ENCODE measurements around the gene CUEDC1. TPM values are rescaled to one million over a fixed set of nuclear protein-coding genes. Genes with fewer than 3 reads are reported as not detected.

Gene CUEDC1
- total RNA-seq, 1 donor from 2014 or later = not detected

GRCh38 chr17:57948555-57949420 lies 6.4 kb downstream of the CUEDC1 start:
- no peaks in the 10 kb centered on the region for H3K36me3 Mint-ChIP-seq (ENCODE audit: low read depth)
- H3K9me3 Mint-ChIP-seq = no peaks in the 10 kb centered on the region
- intact Hi-C loops (cut with micrococcal nuclease) = loop anchor here (2.0 kb wide), 1 partner anchor 36 kb away; no protein-coding TSS in a partner anchor
- H3K4me1 Mint-ChIP-seq (ENCODE audit: low read depth) = peaks cover 44% of the 10 kb centered on the region
- no peak for DNase-seq (ENCODE audit: low spot score)
- no peak overlapping the region for H3K4me3 Mint-ChIP-seq
- no peak overlapping the region for H3K27ac Mint-ChIP-seq
- H3K27me3 Mint-ChIP-seq (ENCODE audit: insufficient read depth) = peaks cover 58% of the 10 kb centered on the region

- peaks cover 44% of the 10 kb centered on the region for H3K4me1 Mint-ChIP-seq (ENCODE audit: low read depth)
- DNase-seq (ENCODE audit: low spot score) = no peak
- H3K36me3 Mint-ChIP-seq (ENCODE audit: low read depth) = no peaks in the 10 kb centered on the region
- H3K4me3 Mint-ChIP-seq = no peak overlapping the region
- no peak overlapping the region for H3K27ac Mint-ChIP-seq
- peaks cover 54% of the 10 kb centered on the region for H3K27me3 Mint-ChIP-seq (ENCODE audit: insufficient read depth)
- H3K9me3 Mint-ChIP-seq = no peaks in the 10 kb centered on the region
- intact Hi-C loops (cut with micrococcal nuclease) = loop anchor here (2.0 kb wide), 1 partner anchor 37 kb away; no protein-coding TSS in a partner anchor
Observed at GRCh38 chr17:57948169-57948554, 7.0 kb downstream of the CUEDC1 start.

GRCh38 chr17:57947369-57947768 lies 7.8 kb downstream of the CUEDC1 start:
- H3K9me3 Mint-ChIP-seq = no peaks in the 10 kb centered on the region
- peaks cover 48% of the 10 kb centered on the region for H3K27me3 Mint-ChIP-seq (ENCODE audit: insufficient read depth)
- peaks cover 44% of the 10 kb centered on the region for H3K4me1 Mint-ChIP-seq (ENCODE audit: low read depth)
- no peak overlapping the region for H3K27ac Mint-ChIP-seq
- DNase-seq (ENCODE audit: low spot score) = no peak
- intact Hi-C loops (cut with micrococcal nuclease) = no loop called here
- no peaks in the 10 kb centered on the region for H3K36me3 Mint-ChIP-seq (ENCODE audit: low read depth)
- H3K4me3 Mint-ChIP-seq = peak overlapping the region; percentile 28

- H3K36me3 Mint-ChIP-seq (ENCODE audit: low read depth) = no peaks in the 10 kb centered on the region
- peaks cover 44% of the 10 kb centered on the region for H3K4me1 Mint-ChIP-seq (ENCODE audit: low read depth)
- H3K9me3 Mint-ChIP-seq = no peaks in the 10 kb centered on the region
- intact Hi-C loops (cut with micrococcal nuclease) = no loop called here
- peak; percentile 20 for DNase-seq (ENCODE audit: low spot score)
- H3K27ac Mint-ChIP-seq = no peak overlapping the region
- peaks cover 48% of the 10 kb centered on the region for H3K27me3 Mint-ChIP-seq (ENCODE audit: insufficient read depth)
- H3K4me3 Mint-ChIP-seq = peak overlapping the region; percentile 28
Observed at GRCh38 chr17:57946798-57947358, 8.3 kb downstream of the CUEDC1 start.

- Mint-ChIP-seq H3K27me3 (ENCODE audit: insufficient read depth) (peaks cover 49% of the 10 kb centered on the region), H3K4me1 (ENCODE audit: low read depth) (peaks cover 47% of the 10 kb centered on the region), H3K27ac (no peak overlapping the region), H3K36me3 (ENCODE audit: low read depth) (no peaks in the 10 kb centered on the region), H3K9me3 (no peaks in the 10 kb centered on the region), H3K4me3 (peak overlapping the region; percentile 28)
- intact Hi-C loops (cut with micrococcal nuclease) = no loop called here
- DNase-seq (ENCODE audit: low spot score) = no peak
Observed at GRCh38 chr17:57945996-57946797, 9.0 kb downstream of the CUEDC1 start.

DNA sequence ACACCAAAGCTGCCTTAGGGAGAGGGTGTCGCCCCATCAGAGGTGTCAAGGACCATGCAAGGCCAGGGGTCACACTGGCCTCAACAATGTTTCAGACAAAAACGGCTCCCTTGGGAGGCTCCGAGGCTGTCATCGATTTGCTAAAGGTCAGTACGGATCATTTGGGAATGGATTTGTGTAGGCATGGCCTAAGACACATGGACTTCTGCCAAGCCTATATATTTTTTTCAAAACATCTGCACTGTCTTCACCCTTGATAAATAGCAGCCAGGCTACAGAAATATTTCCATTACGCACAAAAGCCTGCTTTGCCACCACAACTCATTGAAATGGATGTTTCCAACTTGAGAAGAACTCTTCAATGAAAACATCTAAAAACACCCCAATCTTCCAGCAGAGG lies 10.3 kb downstream of the CUEDC1 start:
- Mint-ChIP-seq H3K27me3 (ENCODE audit: insufficient read depth) (peaks cover 55% of the 10 kb centered on the region), H3K36me3 (ENCODE audit: low read depth) (no peaks in the 10 kb centered on the region), H3K9me3 (no peaks in the 10 kb centered on the region), H3K27ac (no peak overlapping the region), H3K4me1 (ENCODE audit: low read depth) (peaks cover 51% of the 10 kb centered on the region), H3K4me3 (no peak overlapping the region)
- DNase-seq (ENCODE audit: low spot score) = no peak
- intact Hi-C loops (cut with micrococcal nuclease) = no loop called here

GRCh38 chr17:57943645-57944044 lies 11.6 kb downstream of the CUEDC1 start:
- Mint-ChIP-seq H3K27me3 (ENCODE audit: insufficient read depth) (peaks cover 52% of the 10 kb centered on the region), H3K4me3 (no peak overlapping the region), H3K4me1 (ENCODE audit: low read depth) (peaks cover 46% of the 10 kb centered on the region), H3K9me3 (no peaks in the 10 kb centered on the region), H3K27ac (no peak overlapping the region), H3K36me3 (ENCODE audit: low read depth) (no peaks in the 10 kb centered on the region)
- intact Hi-C loops (cut with micrococcal nuclease) = no loop called here
- no peak for DNase-seq (ENCODE audit: low spot score)

- peaks cover 47% of the 10 kb centered on the region for H3K27me3 Mint-ChIP-seq (ENCODE audit: insufficient read depth)
- peaks cover 41% of the 10 kb centered on the region for H3K4me1 Mint-ChIP-seq (ENCODE audit: low read depth)
- intact Hi-C loops (cut with micrococcal nuclease) = no loop called here
- H3K4me3 Mint-ChIP-seq = no peak overlapping the region
- H3K36me3 Mint-ChIP-seq (ENCODE audit: low read depth) = no peaks in the 10 kb centered on the region
- DNase-seq (ENCODE audit: low spot score) = no peak
- no peak overlapping the region for H3K27ac Mint-ChIP-seq
- no peaks in the 10 kb centered on the region for H3K9me3 Mint-ChIP-seq
Observed at GRCh38 chr17:57943140-57943539, 12.1 kb downstream of the CUEDC1 start.

GRCh38 chr17:57941384-57942370 lies 13.5 kb downstream of the CUEDC1 start:
- Mint-ChIP-seq H3K36me3 (ENCODE audit: low read depth) (no peaks in the 10 kb centered on the region), H3K27ac (no peak overlapping the region), H3K27me3 (ENCODE audit: insufficient read depth) (peaks cover 38% of the 10 kb centered on the region), H3K9me3 (no peaks in the 10 kb centered on the region), H3K4me3 (no peak overlapping the region), H3K4me1 (ENCODE audit: low read depth) (peaks cover 31% of the 10 kb centered on the region)
- intact Hi-C loops (cut with micrococcal nuclease) = no loop called here
- DNase-seq (ENCODE audit: low spot score) = no peak

- no peak for DNase-seq (ENCODE audit: low spot score)
- H3K9me3 Mint-ChIP-seq = no peaks in the 10 kb centered on the region
- H3K36me3 Mint-ChIP-seq (ENCODE audit: low read depth) = no peaks in the 10 kb centered on the region
- intact Hi-C loops (cut with micrococcal nuclease) = no loop called here
- H3K27ac Mint-ChIP-seq = no peak overlapping the region
- H3K4me3 Mint-ChIP-seq = no peak overlapping the region
- H3K27me3 Mint-ChIP-seq (ENCODE audit: insufficient read depth) = peaks cover 29% of the 10 kb centered on the region
- peaks cover 24% of the 10 kb centered on the region for H3K4me1 Mint-ChIP-seq (ENCODE audit: low read depth)
Observed at GRCh38 chr17:57940653-57941329, 14.4 kb downstream of the CUEDC1 start.

- DNase-seq (ENCODE audit: low spot score) = no peak
- no peak overlapping the region for H3K27ac Mint-ChIP-seq
- intact Hi-C loops (cut with micrococcal nuclease) = no loop called here
- H3K9me3 Mint-ChIP-seq = no peaks in the 10 kb centered on the region
- no peak overlapping the region for H3K4me3 Mint-ChIP-seq
- H3K4me1 Mint-ChIP-seq (ENCODE audit: low read depth) = peaks cover 24% of the 10 kb centered on the region
- no peaks in the 10 kb centered on the region for H3K36me3 Mint-ChIP-seq (ENCODE audit: low read depth)
- H3K27me3 Mint-ChIP-seq (ENCODE audit: insufficient read depth) = peaks cover 29% of the 10 kb centered on the region
Observed at GRCh38 chr17:57940231-57940630, 15.0 kb downstream of the CUEDC1 start.

DNA sequence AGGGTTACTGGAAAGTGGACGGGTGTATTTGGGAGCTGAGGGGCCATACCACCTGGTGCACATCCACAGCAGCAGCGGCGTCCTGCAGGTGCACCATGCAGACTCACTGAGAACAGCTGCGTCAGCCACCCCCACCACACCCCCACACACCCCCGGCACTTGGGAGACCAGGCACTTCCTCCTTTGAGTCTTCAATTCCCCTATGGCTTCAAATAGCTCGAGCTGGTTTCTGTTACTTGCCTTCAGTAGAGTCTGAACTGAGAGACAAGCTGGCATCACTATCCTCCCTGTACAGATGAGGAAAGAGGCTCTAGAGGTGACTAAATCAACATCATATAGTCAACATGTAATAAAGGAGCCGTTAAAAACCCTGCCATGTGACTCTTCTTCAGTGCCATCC lies 15.4 kb downstream of the CUEDC1 start:
- peaks cover 29% of the 10 kb centered on the region for H3K27me3 Mint-ChIP-seq (ENCODE audit: insufficient read depth)
- no peaks in the 10 kb centered on the region for H3K9me3 Mint-ChIP-seq
- no peak overlapping the region for H3K27ac Mint-ChIP-seq
- H3K4me1 Mint-ChIP-seq (ENCODE audit: low read depth) = peaks cover 24% of the 10 kb centered on the region
- no peak for DNase-seq (ENCODE audit: low spot score)
- intact Hi-C loops (cut with micrococcal nuclease) = no loop called here
- no peaks in the 10 kb centered on the region for H3K36me3 Mint-ChIP-seq (ENCODE audit: low read depth)
- no peak overlapping the region for H3K4me3 Mint-ChIP-seq
